ENCODE results near the gene VWA2.

DNA sequence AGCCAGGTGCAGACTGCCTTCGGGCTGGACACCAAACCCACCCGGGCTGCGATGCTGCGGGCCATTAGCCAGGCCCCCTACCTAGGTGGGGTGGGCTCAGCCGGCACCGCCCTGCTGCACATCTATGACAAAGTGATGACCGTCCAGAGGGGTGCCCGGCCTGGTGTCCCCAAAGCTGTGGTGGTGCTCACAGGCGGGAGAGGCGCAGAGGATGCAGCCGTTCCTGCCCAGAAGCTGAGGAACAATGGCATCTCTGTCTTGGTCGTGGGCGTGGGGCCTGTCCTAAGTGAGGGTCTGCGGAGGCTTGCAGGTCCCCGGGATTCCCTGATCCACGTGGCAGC, 50.0 kb downstream of the VWA2 start:
- TF ChIP-seq, protein P1, sequence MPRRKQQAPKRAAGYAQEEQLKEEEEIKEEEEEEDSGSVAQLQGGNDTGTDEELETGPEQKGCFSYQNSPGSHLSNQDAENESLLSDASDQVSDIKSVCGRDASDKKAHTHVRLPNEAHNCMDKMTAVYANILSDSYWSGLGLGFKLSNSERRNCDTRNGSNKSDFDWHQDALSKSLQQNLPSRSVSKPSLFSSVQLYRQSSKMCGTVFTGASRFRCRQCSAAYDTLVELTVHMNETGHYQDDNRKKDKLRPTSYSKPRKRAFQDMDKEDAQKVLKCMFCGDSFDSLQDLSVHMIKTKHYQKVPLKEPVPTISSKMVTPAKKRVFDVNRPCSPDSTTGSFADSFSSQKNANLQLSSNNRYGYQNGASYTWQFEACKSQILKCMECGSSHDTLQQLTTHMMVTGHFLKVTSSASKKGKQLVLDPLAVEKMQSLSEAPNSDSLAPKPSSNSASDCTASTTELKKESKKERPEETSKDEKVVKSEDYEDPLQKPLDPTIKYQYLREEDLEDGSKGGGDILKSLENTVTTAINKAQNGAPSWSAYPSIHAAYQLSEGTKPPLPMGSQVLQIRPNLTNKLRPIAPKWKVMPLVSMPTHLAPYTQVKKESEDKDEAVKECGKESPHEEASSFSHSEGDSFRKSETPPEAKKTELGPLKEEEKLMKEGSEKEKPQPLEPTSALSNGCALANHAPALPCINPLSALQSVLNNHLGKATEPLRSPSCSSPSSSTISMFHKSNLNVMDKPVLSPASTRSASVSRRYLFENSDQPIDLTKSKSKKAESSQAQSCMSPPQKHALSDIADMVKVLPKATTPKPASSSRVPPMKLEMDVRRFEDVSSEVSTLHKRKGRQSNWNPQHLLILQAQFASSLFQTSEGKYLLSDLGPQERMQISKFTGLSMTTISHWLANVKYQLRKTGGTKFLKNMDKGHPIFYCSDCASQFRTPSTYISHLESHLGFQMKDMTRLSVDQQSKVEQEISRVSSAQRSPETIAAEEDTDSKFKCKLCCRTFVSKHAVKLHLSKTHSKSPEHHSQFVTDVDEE (CRISPR knock-in tag; IDR thresholded peaks at IDR 0.05), result no peak
- TF ChIP-seq, protein P2, sequence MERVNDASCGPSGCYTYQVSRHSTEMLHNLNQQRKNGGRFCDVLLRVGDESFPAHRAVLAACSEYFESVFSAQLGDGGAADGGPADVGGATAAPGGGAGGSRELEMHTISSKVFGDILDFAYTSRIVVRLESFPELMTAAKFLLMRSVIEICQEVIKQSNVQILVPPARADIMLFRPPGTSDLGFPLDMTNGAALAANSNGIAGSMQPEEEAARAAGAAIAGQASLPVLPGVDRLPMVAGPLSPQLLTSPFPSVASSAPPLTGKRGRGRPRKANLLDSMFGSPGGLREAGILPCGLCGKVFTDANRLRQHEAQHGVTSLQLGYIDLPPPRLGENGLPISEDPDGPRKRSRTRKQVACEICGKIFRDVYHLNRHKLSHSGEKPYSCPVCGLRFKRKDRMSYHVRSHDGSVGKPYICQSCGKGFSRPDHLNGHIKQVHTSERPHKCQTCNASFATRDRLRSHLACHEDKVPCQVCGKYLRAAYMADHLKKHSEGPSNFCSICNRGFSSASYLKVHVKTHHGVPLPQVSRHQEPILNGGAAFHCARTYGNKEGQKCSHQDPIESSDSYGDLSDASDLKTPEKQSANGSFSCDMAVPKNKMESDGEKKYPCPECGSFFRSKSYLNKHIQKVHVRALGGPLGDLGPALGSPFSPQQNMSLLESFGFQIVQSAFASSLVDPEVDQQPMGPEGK (CRISPR knock-in tag; IDR thresholded peaks at IDR 0.05; ENCODE audit: borderline replicate concordance), result no peak
- TF ChIP-seq ZC3H10 (CRISPR knock-in tag; IDR thresholded peaks at IDR 0.05) (no peak), OSR1 (CRISPR knock-in tag; IDR thresholded peaks at IDR 0.05) (no peak), ZFP30 (CRISPR knock-in tag; IDR thresholded peaks at IDR 0.05) (no peak), GLIS3 (CRISPR knock-in tag; IDR thresholded peaks at IDR 0.05) (no peak), SNAI2 (CRISPR knock-in tag; IDR thresholded peaks at IDR 0.05) (no peak), ISL1 (CRISPR knock-in tag; IDR thresholded peaks at IDR 0.05) (no peak), ZNF70 (CRISPR knock-in tag; IDR thresholded peaks at IDR 0.05) (no peak)
- TF ChIP-seq, protein P3, sequence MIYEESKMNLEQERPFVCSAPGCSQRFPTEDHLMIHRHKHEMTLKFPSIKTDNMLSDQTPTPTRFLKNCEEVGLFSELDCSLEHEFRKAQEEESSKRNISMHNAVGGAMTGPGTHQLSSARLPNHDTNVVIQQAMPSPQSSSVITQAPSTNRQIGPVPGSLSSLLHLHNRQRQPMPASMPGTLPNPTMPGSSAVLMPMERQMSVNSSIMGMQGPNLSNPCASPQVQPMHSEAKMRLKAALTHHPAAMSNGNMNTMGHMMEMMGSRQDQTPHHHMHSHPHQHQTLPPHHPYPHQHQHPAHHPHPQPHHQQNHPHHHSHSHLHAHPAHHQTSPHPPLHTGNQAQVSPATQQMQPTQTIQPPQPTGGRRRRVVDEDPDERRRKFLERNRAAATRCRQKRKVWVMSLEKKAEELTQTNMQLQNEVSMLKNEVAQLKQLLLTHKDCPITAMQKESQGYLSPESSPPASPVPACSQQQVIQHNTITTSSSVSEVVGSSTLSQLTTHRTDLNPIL (CRISPR knock-in tag; IDR thresholded peaks at IDR 0.05; ENCODE audit: low read depth), result no peak
- TF ChIP-seq, protein P4, sequence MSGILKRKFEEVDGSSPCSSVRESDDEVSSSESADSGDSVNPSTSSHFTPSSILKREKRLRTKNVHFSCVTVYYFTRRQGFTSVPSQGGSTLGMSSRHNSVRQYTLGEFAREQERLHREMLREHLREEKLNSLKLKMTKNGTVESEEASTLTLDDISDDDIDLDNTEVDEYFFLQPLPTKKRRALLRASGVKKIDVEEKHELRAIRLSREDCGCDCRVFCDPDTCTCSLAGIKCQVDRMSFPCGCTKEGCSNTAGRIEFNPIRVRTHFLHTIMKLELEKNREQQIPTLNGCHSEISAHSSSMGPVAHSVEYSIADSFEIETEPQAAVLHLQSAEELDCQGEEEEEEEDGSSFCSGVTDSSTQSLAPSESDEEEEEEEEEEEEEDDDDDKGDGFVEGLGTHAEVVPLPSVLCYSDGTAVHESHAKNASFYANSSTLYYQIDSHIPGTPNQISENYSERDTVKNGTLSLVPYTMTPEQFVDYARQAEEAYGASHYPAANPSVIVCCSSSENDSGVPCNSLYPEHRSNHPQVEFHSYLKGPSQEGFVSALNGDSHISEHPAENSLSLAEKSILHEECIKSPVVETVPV (CRISPR knock-in tag; IDR thresholded peaks at IDR 0.05), result no peak

Data from SK-N-SH treated with all-trans-retinoic acid at 6 μM for 48 hours (cell line).